ENCODE data around the gene TNIP1.

The TNIP1 gene

GRCh38 chr5:151083081-151083676 lies 2.3 kb upstream of the TNIP1 start:
- DNase-seq (ENCODE audit: low spot score): no peak

- DNase-seq (ENCODE audit: low spot score): peak; percentile 47
Observed at GRCh38 chr5:151082282-151082902, 1.6 kb upstream of the TNIP1 start.

- no peak for DNase-seq (ENCODE audit: low spot score)
Observed at GRCh38 chr5:151081431-151082281, 822 bp upstream of the TNIP1 start.

- DNase-seq (ENCODE audit: low spot score): peak; percentile 25
Observed at GRCh38 chr5:151079838-151080612, 809 bp downstream of the TNIP1 start.

- DNase-seq (ENCODE audit: low spot score): no peak
Observed at GRCh38 chr5:151078490-151079262, 2.2 kb downstream of the TNIP1 start.

- DNase-seq (ENCODE audit: low spot score): no peak
Observed at GRCh38 chr5:151077967-151078366, 2.9 kb downstream of the TNIP1 start.

GRCh38 chr5:151077419-151077818 lies 3.4 kb downstream of the TNIP1 start:
- DNase-seq (ENCODE audit: low spot score): no peak

GRCh38 chr5:151076616-151077015 lies 4.2 kb downstream of the TNIP1 start:
- no peak for DNase-seq (ENCODE audit: low spot score)

- DNase-seq (ENCODE audit: low spot score): no peak
Observed at GRCh38 chr5:151075698-151076331, 5.0 kb downstream of the TNIP1 start.

GRCh38 chr5:151074557-151074956 lies 6.3 kb downstream of the TNIP1 start:
- DNase-seq (ENCODE audit: low spot score): no peak

- no peak for DNase-seq (ENCODE audit: low spot score)
Observed at GRCh38 chr5:151073280-151073679, 7.6 kb downstream of the TNIP1 start.

- no peak for DNase-seq (ENCODE audit: low spot score)
Observed at GRCh38 chr5:151072630-151073025, 8.2 kb downstream of the TNIP1 start.

GRCh38 chr5:151071848-151072629 lies 8.8 kb downstream of the TNIP1 start:
- DNase-seq (ENCODE audit: low spot score): no peak

GRCh38 chr5:151071021-151071420 lies 9.8 kb downstream of the TNIP1 start:
- DNase-seq (ENCODE audit: low spot score): no peak

GRCh38 chr5:151070449-151070848 lies 10.4 kb downstream of the TNIP1 start:
- DNase-seq (ENCODE audit: low spot score): no peak

- DNase-seq (ENCODE audit: low spot score): no peak
Observed at GRCh38 chr5:151068433-151069197, 12.2 kb downstream of the TNIP1 start.

- DNase-seq (ENCODE audit: low spot score): no peak
Observed at GRCh38 chr5:151067632-151068432, 13.0 kb downstream of the TNIP1 start.

GRCh38 chr5:151066920-151067319 lies 13.9 kb downstream of the TNIP1 start:
- no peak for DNase-seq (ENCODE audit: low spot score)
